Measurements from ENCODE around the gene IL1RL1.

DNA sequence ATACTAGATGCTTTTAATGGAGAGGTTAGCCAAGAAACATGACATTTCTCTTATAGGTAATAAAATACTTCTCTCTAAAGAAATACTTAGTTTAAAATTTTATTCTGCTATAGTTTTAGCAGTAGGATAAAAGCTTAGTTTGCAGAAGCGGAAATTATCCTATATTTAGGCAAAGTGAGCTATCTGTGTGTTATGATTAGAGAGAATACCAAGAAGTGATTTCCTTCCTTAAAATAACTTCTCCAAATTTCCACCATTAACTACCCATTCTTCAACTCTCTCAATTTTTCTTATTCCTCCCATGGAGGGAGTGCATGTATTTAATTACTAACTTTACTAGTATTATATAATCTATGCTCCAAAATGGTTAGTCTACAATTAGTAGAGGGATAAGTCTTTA, 15.8 kb upstream of the IL1RL1 start:
- no peak for TF ChIP-seq TAF1 (IDR thresholded peaks at IDR 0.05; ENCODE audit: borderline replicate concordance, low read depth, low read length)
- TF ChIP-seq POLR2AphosphoS5 (IDR thresholded peaks at IDR 0.05; ENCODE audit: low read depth, low read length), result no peak
- TF ChIP-seq POLR2A (IDR thresholded peaks at IDR 0.05; ENCODE audit: low read depth, low read length), result no peak
